Central memory CD4-positive, alpha-beta T cell (primary cell): ENCODE results near the gene PARVA.

Experiments
- DNase-seq: peaks from one replicate; pipeline ENCODE4 v3.0.0; 2022

The PARVA gene

GRCh38 chr11:12376259-12377081 is 901 bp upstream of the PARVA start:
- DNase-seq, result no peak

DNA sequence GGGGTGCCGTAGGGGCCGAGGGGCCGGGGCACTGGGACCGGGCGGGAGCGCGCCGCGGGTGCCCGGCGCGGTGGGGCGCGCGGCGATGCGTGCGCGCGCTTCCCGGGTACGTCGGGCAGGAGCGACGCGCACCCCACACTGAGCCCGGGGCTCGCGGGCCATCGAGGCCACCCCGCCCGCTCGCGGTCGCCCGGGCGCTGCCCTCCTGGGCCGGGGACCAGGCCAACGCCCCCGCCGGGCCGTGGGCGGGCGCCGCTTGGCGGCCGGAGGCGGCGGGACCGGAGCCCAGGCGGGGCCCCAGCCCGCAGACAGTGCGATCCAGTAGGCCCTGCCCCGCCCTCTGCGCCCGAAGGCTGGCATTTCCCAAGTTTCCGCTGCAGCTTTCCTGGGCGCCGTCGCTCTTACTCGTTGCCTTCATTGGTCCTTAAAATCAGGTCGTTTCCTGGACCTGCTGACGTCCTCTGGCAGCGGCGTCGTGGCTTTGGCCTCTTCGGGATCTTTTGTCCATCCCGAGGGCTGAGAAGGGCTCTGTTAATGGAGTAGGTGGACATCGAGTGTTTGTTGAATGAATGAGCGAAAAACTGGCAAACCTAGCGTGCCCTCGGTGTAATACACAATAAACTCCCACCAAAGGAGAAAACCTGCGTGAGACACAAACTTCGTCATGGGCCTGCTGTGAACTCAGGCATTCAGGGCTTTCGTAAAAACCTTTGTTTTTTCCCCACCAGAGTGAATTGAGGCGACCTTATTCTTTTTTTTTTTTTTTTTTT is 638 bp downstream of the PARVA start:
- DNase-seq, result peak; percentile 20

- no peak for DNase-seq
Measured at GRCh38 chr11:12380565-12381325, 3.4 kb downstream of the PARVA start.

DNA sequence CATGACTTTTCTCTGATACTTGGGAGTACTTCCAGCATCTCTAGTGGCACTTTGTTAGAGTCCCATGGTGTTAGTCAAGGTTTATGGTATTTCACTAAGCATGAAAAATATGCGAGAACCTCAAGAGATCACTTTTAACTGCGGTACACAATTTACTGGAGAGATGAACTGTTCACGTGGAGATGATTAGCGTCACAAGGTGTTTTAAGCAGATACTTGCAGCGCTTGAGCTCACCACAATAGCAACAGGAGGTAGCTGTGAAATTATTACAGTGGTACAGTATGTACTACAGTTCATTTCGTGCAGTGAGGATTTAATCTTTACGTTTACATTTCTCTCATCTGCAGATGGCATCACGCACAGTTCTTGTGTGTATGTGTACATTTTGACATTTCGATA is 4.5 kb downstream of the PARVA start:
- no peak for DNase-seq

GRCh38 chr11:12382451-12382850 is 5.1 kb downstream of the PARVA start:
- no peak for DNase-seq

DNA sequence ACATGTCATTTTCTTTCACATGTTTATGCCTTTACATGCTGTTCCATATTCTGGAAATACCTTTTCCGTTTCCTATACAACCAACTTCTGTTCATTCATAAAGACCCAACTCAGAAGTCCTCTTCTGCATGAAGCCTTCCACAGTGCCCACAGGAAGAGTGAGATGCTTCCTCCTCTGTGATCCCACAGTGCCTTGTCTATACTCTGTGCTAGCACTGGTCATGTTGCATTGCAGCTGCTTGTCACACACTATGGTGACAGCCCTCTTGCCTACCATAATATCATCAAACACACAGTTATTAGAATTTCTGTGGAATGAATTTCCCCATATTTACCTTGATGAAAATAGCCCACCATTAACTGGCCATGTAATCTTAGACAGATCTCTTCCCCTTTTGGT is 8.9 kb downstream of the PARVA start:
- DNase-seq, result no peak

- no peak for DNase-seq
Measured at GRCh38 chr11:12386745-12387144, 9.4 kb downstream of the PARVA start.

- no peak for DNase-seq
Measured at GRCh38 chr11:12388173-12388572, 10.8 kb downstream of the PARVA start.

- DNase-seq, result no peak
Measured at GRCh38 chr11:12388939-12389670, 11.7 kb downstream of the PARVA start.

DNA sequence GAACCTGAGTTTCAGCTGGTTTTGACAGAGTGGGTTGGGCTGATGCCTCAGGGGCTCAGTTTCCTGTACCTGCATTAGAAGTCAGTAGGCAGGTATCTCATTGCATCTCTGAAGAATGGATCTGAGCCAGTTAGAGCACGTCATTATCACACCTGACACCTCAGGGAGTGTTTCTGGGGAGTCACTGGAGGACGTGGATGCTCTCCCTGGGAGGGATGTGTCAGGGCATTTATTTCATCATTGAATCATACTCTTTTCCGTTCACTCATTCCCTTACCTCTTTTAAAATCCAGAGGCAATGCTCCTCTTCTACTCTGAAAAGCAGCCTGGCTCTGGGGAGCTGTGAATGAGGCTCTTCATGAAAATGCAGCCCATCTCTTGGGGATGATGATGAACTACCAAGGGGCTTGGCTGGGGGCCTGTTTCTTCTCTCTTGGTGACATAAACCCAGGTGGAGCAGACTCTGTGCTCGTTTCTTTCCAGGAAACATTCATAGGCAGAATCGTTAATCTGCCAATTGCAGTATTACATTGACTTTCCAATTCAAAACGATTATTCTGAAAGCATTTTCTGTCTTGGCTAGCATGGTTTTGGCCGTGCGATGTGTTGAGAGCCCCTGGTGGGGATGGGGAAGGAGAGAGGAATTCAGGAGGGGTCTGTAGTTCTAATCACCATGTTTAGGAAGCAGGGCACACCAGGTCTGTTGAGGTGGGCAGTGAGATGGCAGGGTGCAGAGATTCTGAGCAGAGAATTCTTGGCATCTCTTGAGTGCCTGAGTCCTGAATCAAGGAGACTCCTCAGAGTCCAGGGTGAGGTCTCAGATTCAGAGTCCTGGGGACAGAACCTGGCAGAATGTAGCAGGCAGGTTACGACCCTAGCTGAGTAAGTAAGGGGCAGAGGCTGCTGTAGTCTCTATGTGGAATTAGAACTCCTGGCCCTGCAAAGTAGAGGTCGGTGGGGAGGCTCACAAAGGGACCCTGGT is 12.6 kb downstream of the PARVA start:
- no peak for DNase-seq

DNA sequence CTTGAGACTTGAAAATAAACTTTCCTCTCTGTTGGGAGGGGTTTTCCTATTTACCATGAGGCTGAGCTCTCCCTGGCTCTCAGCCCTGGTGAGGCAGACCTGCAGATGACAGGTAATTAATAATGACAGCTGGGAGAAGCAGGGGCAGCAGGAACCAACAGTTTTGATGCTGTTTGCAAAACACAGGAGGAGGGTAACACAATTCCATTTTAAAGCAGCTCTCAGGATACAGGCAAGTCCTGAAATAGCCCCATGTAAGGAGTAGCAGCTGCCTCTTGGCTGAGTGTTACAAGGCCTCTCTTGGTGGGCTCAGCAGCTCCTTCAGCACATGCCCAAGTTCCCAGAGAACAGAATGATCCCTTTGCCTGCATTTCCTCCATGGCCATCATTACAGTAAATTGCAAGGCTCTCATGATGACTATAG is 13.3 kb downstream of the PARVA start:
- DNase-seq, result no peak

GRCh38 chr11:12392672-12393071 is 15.3 kb downstream of the PARVA start:
- DNase-seq, result no peak

DNA sequence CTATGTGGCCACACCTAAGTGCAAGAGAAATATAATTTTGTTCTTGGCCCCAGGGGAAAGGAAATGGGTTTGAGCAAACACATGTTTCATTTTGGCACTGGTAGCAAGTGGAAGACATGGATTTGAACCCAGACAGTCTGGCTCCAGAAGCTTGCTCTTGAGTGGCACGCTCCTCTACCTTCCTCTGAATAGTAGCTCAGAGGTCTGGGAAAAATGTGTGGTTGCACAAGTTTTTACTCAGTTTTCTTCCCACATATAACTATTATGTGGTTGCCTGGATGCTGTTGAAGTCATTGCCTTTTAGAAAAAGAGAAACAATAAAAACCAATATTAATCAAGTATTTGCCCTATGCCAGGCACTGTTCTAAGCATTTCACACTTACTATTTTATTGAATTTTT is 16.3 kb downstream of the PARVA start:
- no peak for DNase-seq

- no peak for DNase-seq
Measured at GRCh38 chr11:12394601-12395000, 17.2 kb downstream of the PARVA start.

DNA sequence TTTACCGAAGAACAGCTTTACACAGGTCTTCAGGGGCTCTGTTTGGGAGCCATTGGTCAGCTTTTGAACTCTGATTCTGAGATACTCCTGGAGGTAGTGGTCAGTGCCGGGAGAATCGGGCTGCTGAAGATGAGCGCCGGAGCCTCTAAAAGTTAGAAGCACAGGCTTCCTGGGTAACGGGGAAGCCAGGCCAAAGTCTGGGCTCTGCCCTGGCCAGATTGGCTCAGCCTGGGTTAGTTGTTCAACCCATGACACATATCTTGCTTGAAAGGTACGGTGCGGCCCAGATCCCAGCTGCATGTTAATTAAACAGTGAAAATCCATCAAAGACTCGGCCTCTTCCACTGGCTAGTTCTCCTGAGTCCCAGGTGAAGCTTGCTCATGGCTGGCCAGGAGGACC is 18.0 kb downstream of the PARVA start:
- DNase-seq, result no peak

GRCh38 chr11:12397931-12398334 is 20.6 kb downstream of the PARVA start:
- no peak for DNase-seq

DNA sequence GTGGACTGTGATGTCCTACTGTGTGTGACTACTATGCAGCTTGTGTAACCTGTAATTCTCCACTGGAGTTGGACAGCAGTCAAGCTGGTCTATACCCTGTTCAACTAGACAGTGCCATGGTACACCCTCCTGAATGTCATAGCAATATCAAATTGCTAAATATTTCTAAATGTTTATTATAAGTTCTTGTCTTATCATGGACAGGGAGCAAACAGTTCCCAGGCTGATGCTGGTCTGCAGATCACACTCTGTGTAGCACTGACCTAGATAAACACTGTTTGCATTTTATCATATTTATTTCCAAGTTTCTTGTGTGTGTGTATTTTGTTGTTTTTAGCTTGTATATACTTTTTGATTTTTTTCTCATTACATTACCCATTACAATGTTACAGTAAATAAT is 22.0 kb downstream of the PARVA start:
- no peak for DNase-seq

DNA sequence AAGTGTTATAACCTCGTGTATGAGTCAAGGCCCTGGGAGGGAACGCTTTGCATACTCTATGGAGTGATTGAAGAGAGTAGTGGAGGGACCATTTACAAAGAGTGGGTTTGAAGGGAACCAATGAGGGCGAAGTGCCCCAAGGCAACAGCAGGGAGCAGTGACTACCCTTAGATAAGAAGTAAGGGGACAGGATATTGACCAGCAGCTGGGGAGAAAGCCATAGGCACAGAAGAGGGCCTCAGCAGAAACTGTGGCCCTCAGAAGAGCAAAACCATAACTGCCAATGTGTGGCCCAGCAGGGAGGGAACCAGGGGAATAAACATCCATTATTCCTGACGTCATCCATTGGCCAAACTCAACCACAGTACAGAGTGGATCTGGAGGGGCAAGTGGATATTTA is 24.7 kb downstream of the PARVA start:
- no peak for DNase-seq

- DNase-seq, result no peak
Measured at GRCh38 chr11:12402691-12403120, 25.3 kb downstream of the PARVA start.

GRCh38 chr11:12403122-12403996 is 26.0 kb downstream of the PARVA start:
- DNase-seq, result no peak
